H9 (cell line): ENCODE data around the gene KRTAP10-6. TPM values are rescaled to one million over a fixed set of nuclear protein-coding genes. Genes with fewer than 3 reads are reported as not detected.
"Not testable (repeated sequence)": the region's sequence is repeated elsewhere in the genome, so short reads cannot be mapped to it uniquely, and the experiment has no call there.

ENCODE experiments used
- DNase-seq: peaks from one replicate; pipeline ENCODE4 v3.0.0-alpha.2; 2017
- H2AFZ ChIP-seq: one replicate; pipeline ENCODE4 v1.6.1; 2013; ENCODE audit warnings: mild to moderate bottlenecking, low read length, control low read depth, moderate library complexity
- H2AK5ac ChIP-seq: 2 replicates; pipeline ENCODE4 v1.6.1; 2013; ENCODE audit warnings: low read length, control low read depth, mixed read lengths; ENCODE audit not compliant: insufficient read length
- H2BK120ac ChIP-seq: one replicate; pipeline ENCODE4 v1.6.1; 2013; ENCODE audit warnings: low read depth, mild to moderate bottlenecking, low read length, control low read depth, inconsistent platforms; ENCODE audit not compliant: poor library complexity, severe bottlenecking
- H2BK12ac ChIP-seq: 2 replicates; pipeline ENCODE4 v1.6.1; 2013; ENCODE audit warnings: low read length, control low read depth, mixed read lengths, low read depth; ENCODE audit not compliant: insufficient read length
- H2BK15ac ChIP-seq: 2 replicates; pipeline ENCODE4 v1.6.1; 2013; ENCODE audit warnings: low read depth, low read length, control low read depth
- H2BK20ac ChIP-seq: one replicate; pipeline ENCODE4 v1.6.1; 2013; ENCODE audit warnings: low read depth, mild to moderate bottlenecking, low read length, control low read depth, inconsistent platforms; ENCODE audit not compliant: poor library complexity, severe bottlenecking
- H2BK5ac ChIP-seq: 2 replicates; pipeline ENCODE4 v1.6.1; 2013; ENCODE audit warnings: low read length, control low read depth, mixed read lengths; ENCODE audit not compliant: insufficient read length
- H3K14ac ChIP-seq: 2 replicates; pipeline ENCODE4 v1.6.1; 2013; ENCODE audit warnings: low read length, control low read depth; ENCODE audit not compliant: insufficient read depth
- H3K18ac ChIP-seq: 2 replicates; pipeline ENCODE4 v1.6.1; 2013; ENCODE audit warnings: low read depth, mild to moderate bottlenecking, mixed read lengths, low read length, control low read depth; ENCODE audit not compliant: insufficient read length
- H3K23ac ChIP-seq: 2 replicates; pipeline ENCODE4 v1.6.1; 2013; ENCODE audit warnings: low read length, control low read depth, mixed read lengths, low read depth; ENCODE audit not compliant: insufficient read length
- H3K23me2 ChIP-seq: 2 replicates; pipeline ENCODE4 v1.6.1; 2013; ENCODE audit warnings: low read depth, mild to moderate bottlenecking, mixed read lengths, low read length, control low read depth; ENCODE audit not compliant: insufficient read length, poor library complexity, severe bottlenecking
- H3K27ac ChIP-seq: 2 replicates; pipeline ENCODE4 v1.5.1; 2013; ENCODE audit warnings: low read length, control low read depth, mixed read lengths, low read depth; ENCODE audit not compliant: insufficient read length
- H3K27me3 ChIP-seq: 2 replicates; pipeline ENCODE4 v1.6.1; 2013; ENCODE audit warnings: low read length, control low read depth, inconsistent platforms; ENCODE audit not compliant: insufficient read depth
- H3K4ac ChIP-seq: 2 replicates; pipeline ENCODE4 v1.6.1; 2013; ENCODE audit warnings: low read depth, mild to moderate bottlenecking, control low read depth, inconsistent platforms, low read length, moderate library complexity
- H3K4me1 ChIP-seq: 2 replicates; pipeline ENCODE4 v1.6.1; 2013; ENCODE audit warnings: low read length, control low read depth, inconsistent platforms; ENCODE audit not compliant: insufficient read depth
- H3K4me2 ChIP-seq: 2 replicates; pipeline ENCODE4 v1.6.1; 2013; ENCODE audit warnings: low read length, control low read depth, mixed read lengths; ENCODE audit not compliant: insufficient read length, insufficient read depth
- H3K56ac ChIP-seq: 2 replicates; pipeline ENCODE4 v1.6.1; 2013; ENCODE audit warnings: low read depth, mild to moderate bottlenecking, mixed read lengths, low read length, control low read depth; ENCODE audit not compliant: insufficient read length
- H3K79me1 ChIP-seq: 2 replicates; pipeline ENCODE4 v1.6.1; 2013; ENCODE audit warnings: low read depth, mild to moderate bottlenecking, moderate library complexity, low read length, control low read depth, inconsistent platforms; ENCODE audit not compliant: insufficient read depth, poor library complexity, severe bottlenecking
- H3K79me2 ChIP-seq: 2 replicates; pipeline ENCODE4 v1.6.1; 2013; ENCODE audit warnings: low read length, control low read depth, inconsistent platforms; ENCODE audit not compliant: insufficient read depth
- H3K9ac ChIP-seq: 2 replicates; pipeline ENCODE4 v1.6.1; 2013; ENCODE audit warnings: low read length, control low read depth, mixed read lengths; ENCODE audit not compliant: insufficient read length; ENCODE audit errors: extremely low read depth
- H3K9me3 ChIP-seq: one replicate; pipeline ENCODE4 v1.6.1; 2013; ENCODE audit warnings: low read depth, low read length, inconsistent platforms; ENCODE audit not compliant: control insufficient read depth
- H3T11ph ChIP-seq: one replicate; pipeline ENCODE4 v1.6.1; 2013; ENCODE audit warnings: mild to moderate bottlenecking, low read length, control low read depth, inconsistent platforms
- H4K20me1 ChIP-seq: one replicate; pipeline ENCODE4 v1.6.1; 2013; ENCODE audit not compliant: control insufficient read depth, insufficient read length, insufficient read depth
- H4K5ac ChIP-seq: 2 replicates; pipeline ENCODE4 v1.6.1; 2013; ENCODE audit warnings: low read depth, mild to moderate bottlenecking, mixed read lengths, low read length, control low read depth; ENCODE audit not compliant: insufficient read length
- H4K8ac ChIP-seq: replicated peaks from 2 replicates; pipeline ENCODE4 v1.6.1; 2013; ENCODE audit warnings: low read length, control low read depth, mixed read lengths, low read depth; ENCODE audit not compliant: insufficient read length
- H4K91ac ChIP-seq: 2 replicates; pipeline ENCODE4 v1.6.1; 2013; ENCODE audit warnings: low read depth, mild to moderate bottlenecking, moderate library complexity, mixed read lengths, low read length, control low read depth; ENCODE audit not compliant: insufficient read length
- H3K27ac Mint-ChIP-seq, 3 experiments: 2 replicates in 2 of 3; 3 replicates in 1 of 3; pipeline ENCODE4 v1.8.0; 2020 to 2021; ENCODE audit warnings: mixed read lengths in 3 of 3, mild to moderate bottlenecking in 1 of 3, moderate library complexity in 1 of 3
- H3K27me3 Mint-ChIP-seq: 2 replicates; pipeline ENCODE4 v1.8.0; 2021; ENCODE audit warnings: low read depth, mild to moderate bottlenecking, moderate library complexity, mixed read lengths
- H3K36me3 Mint-ChIP-seq, 3 experiments: 2 replicates in 2 of 3; 3 replicates in 1 of 3; pipeline ENCODE4 v1.8.0; 2020 to 2021; ENCODE audit warnings: low read depth in 3 of 3, mixed read lengths in 3 of 3; ENCODE audit not compliant: insufficient read depth in 1 of 3
- H3K4me1 Mint-ChIP-seq, 2 experiments: 2 replicates each; pipeline ENCODE4 v1.8.0; 2020; ENCODE audit warnings: mixed read lengths in 2 of 2
- H3K4me3 Mint-ChIP-seq, 2 experiments: 2 replicates in 1 of 2; 3 replicates in 1 of 2; pipeline ENCODE4 v1.8.0; 2020 to 2021; ENCODE audit warnings: mild to moderate bottlenecking in 2 of 2, mixed read lengths in 2 of 2, moderate library complexity in 1 of 2
- H3K9me3 Mint-ChIP-seq, 2 experiments: 2 replicates in 1 of 2; 3 replicates in 1 of 2; pipeline ENCODE4 v1.8.0; 2020; ENCODE audit warnings: mild to moderate bottlenecking in 2 of 2, mixed read lengths in 2 of 2, moderate library complexity in 1 of 2
- WGBS: extraction: QIAGEN DNeasy Blood & Tissue Kit; methylation state at CpG from one replicate; pipeline ENCODE4 v1.1.7; 2013; ENCODE audit warnings: missing lambda C conversion rate, low lambda C conversion rate, mixed read lengths; ENCODE audit not compliant: insufficient read length; ENCODE audit errors: extremely low coverage; 5-methylcytosine and 5-hydroxymethylcytosine counted together
- total RNA-seq: library from RNA; stranded (reverse); gene quantifications from 2 replicates; pipeline ENCODE4 v1.2.1, GENCODE V29; 2021

The KRTAP10-6 gene
- total RNA-seq, 1 experiment from 2014 or later: not detected

DNA sequence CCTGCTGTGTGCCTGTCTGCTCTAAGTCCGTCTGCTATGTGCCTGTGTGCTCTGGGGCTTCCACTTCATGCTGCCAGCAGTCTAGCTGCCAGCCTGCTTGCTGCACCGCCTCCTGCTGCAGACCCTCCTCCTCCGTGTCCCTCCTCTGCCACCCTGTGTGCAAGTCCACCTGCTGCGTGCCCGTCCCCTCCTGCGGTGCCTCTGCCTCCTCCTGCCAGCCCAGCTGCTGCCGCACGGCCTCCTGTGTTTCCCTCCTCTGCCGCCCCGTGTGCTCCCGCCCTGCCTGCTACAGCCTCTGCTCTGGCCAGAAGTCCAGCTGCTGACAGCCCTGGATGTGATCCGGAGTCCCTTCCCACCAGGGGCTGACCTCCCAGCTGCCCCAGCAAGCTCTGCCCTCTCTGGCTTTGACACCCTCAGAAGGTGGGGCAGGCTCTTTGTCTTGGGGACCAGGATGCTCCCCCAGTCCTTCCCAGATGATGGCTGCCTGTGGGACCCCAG is 45.6 kb upstream of the KRTAP10-6 start:
- not testable (repeated sequence) for DNase-seq, H2BK120ac ChIP-seq, H2AFZ ChIP-seq, H3K18ac ChIP-seq, H3K4ac ChIP-seq, H2BK15ac ChIP-seq, H3K36me3 Mint-ChIP-seq, H2BK5ac ChIP-seq, H3K4me1 ChIP-seq, H3K56ac ChIP-seq, H3K23me2 ChIP-seq, H3K79me2 ChIP-seq, H4K91ac ChIP-seq, H2BK12ac ChIP-seq, H3K4me2 ChIP-seq, H3T11ph ChIP-seq, H3K23ac ChIP-seq, H4K5ac ChIP-seq, H3K14ac ChIP-seq, H3K9ac ChIP-seq, H3K27ac ChIP-seq, H4K8ac ChIP-seq, H2AK5ac ChIP-seq, H3K9me3 ChIP-seq, H4K20me1 ChIP-seq, H3K27me3 ChIP-seq, H3K9me3 Mint-ChIP-seq, H3K4me3 Mint-ChIP-seq, H2BK20ac ChIP-seq, H3K79me1 ChIP-seq
- Mint-ChIP-seq H3K27me3 (peaks cover 10% of the 10 kb centered on the region), H3K27ac (peak overlapping the region in 1 of 3 experiments; percentile 80; a peak in 2 of 7 replicates), H3K4me1 (peaks cover 9 to 11% of the 10 kb centered on the region in 2 experiments)
- WGBS: no CpG with 5 or more reads among the region's 12 CpGs
